Iris pigment epithelial cell (primary cell): ENCODE data around the gene C2orf81.
"Not testable (repeated sequence)": the region's sequence is repeated elsewhere in the genome, so short reads cannot be mapped to it uniquely, and the experiment has no call there.

Source experiments
- DNase-seq: peaks from one replicate; pipeline ENCODE4 v3.0.0-alpha.2; 2011; ENCODE audit warnings: low read depth

The C2orf81 gene

GRCh38 chr2:74423231-74424095 is 2.0 kb upstream of the C2orf81 start:
- DNase-seq, result no peak

GRCh38 chr2:74420443-74421103 is 846 bp downstream of the C2orf81 start:
- DNase-seq, result not testable (repeated sequence)

GRCh38 chr2:74420006-74420405 is 1.4 kb downstream of the C2orf81 start:
- no peak for DNase-seq

- DNase-seq, result no peak
Observed at GRCh38 chr2:74419345-74419744, 2.1 kb downstream of the C2orf81 start.

GRCh38 chr2:74418312-74418711 is 3.1 kb downstream of the C2orf81 start:
- DNase-seq, result no peak

- DNase-seq, result no peak
Observed at GRCh38 chr2:74417763-74418162, 3.7 kb downstream of the C2orf81 start.

- no peak for DNase-seq
Observed at GRCh38 chr2:74417197-74417596, 4.2 kb downstream of the C2orf81 start.

GRCh38 chr2:74416778-74417177 is 4.6 kb downstream of the C2orf81 start:
- DNase-seq, result no peak

- DNase-seq, result no peak
Observed at GRCh38 chr2:74415762-74416395, 5.5 kb downstream of the C2orf81 start.

GRCh38 chr2:74414881-74415761 is 6.3 kb downstream of the C2orf81 start:
- DNase-seq, result peak; percentile 42

GRCh38 chr2:74414441-74414840 is 7.0 kb downstream of the C2orf81 start:
- DNase-seq, result no peak

GRCh38 chr2:74413001-74413698 is 8.3 kb downstream of the C2orf81 start:
- DNase-seq, result no peak

- no peak for DNase-seq
Observed at GRCh38 chr2:74407682-74408081, 13.7 kb downstream of the C2orf81 start.

- DNase-seq, result peak; percentile 50
Observed at GRCh38 chr2:74406035-74406434, 15.4 kb downstream of the C2orf81 start.

GRCh38 chr2:74401891-74402290 is 19.5 kb downstream of the C2orf81 start:
- no peak for DNase-seq

GRCh38 chr2:74399785-74400184 is 21.6 kb downstream of the C2orf81 start:
- peak; percentile 41 for DNase-seq

GRCh38 chr2:74396149-74396548 is 25.3 kb downstream of the C2orf81 start:
- no peak for DNase-seq

- no peak for DNase-seq
Observed at GRCh38 chr2:74393525-74393924, 27.9 kb downstream of the C2orf81 start.

GRCh38 chr2:74392449-74392743 is 29.0 kb downstream of the C2orf81 start:
- DNase-seq, result no peak

- peak; percentile 79 for DNase-seq
Observed at GRCh38 chr2:74391580-74392448, 29.6 kb downstream of the C2orf81 start.

- peak; percentile 44 for DNase-seq
Observed at GRCh38 chr2:74391209-74391579, 30.2 kb downstream of the C2orf81 start.
